Fibroblast of villous mesenchyme (primary cell): ENCODE data around the gene COA1. TPM values are rescaled to one million over a fixed set of nuclear protein-coding genes. Genes with fewer than 3 reads are reported as not detected.

Source experiments
- DNase-seq: peaks from one replicate; pipeline ENCODE4 v3.0.0-alpha.2; 2010; ENCODE audit warnings: low read depth
- H3K4me3 ChIP-seq: 2 replicates; pipeline ENCODE4 v1.5.1; 2011; ENCODE audit warnings: low read depth, mild to moderate bottlenecking, low read length
- CTCF ChIP-seq: IDR thresholded peaks from 2 replicates; pipeline ENCODE4 v1.5.1; 2012; ENCODE audit warnings: low read depth, mild to moderate bottlenecking, low read length; ENCODE audit not compliant: insufficient read depth
- total RNA-seq: library from RNA; depleted of rRNA; stranded (reverse); fragments of >200 nt; gene quantifications from 2 replicates; pipeline ENCODE4 v1.2.3, GENCODE V29; 2012

Gene COA1
- total RNA-seq, 1 donor, result 41.5 TPM

DNA sequence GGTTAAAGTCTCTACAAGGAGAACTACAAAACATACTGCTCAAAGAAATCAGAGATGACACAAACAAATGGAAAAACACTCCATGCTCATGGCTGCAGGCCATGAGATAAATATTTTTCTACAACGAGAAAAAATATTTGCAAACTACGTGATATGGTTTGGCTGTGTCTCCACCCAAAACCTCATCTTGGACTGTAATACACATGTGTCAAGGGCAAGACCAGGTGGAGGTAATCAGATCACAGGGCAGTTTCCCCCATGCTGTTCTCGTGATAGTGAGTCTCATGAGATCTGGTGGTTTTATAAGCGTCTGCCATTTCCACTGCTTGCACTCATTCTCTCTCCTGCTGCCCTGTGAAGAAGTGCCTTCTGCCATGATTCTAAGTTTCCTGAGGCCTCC lies 57.8 kb downstream of the COA1 start:
- H3K4me3 ChIP-seq, result no peak overlapping the region
- no peak for TF ChIP-seq CTCF

GRCh38 chr7:43669286-43670081 lies 59.8 kb downstream of the COA1 start:
- no peak overlapping the region for H3K4me3 ChIP-seq
- DNase-seq, result no peak
- no peak for TF ChIP-seq CTCF

More for the DNA sequence above, 57.8 kb downstream of the COA1 start:
- peak; percentile 32 for DNase-seq

- TF ChIP-seq CTCF, result no peak
- H3K4me3 ChIP-seq, result no peak overlapping the region
- DNase-seq, result no peak
Observed at GRCh38 chr7:43668035-43668434, 61.3 kb downstream of the COA1 start.

- no peak overlapping the region for H3K4me3 ChIP-seq
- peak; percentile 60 for DNase-seq
- TF ChIP-seq CTCF, result no peak
Observed at GRCh38 chr7:43666938-43667337, 62.4 kb downstream of the COA1 start.

DNA sequence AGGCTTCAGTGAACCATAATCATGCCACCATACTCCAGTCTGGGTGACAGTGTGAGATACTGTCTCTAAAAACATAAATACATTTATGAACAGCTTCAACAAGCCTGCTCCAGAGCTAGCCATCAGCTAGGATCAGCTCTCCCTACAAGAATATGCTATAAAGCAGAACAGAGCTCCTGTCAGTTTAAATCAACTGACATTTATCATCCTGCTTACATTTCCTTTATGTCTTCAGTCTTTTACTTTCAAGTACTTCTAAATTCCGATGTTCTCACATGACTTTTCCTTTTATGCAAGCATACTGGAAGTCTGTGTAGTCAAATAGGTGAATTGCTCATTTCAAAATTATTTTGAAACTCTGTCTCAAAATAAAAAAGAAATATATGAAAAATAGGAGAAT lies 64.6 kb downstream of the COA1 start:
- no peak for TF ChIP-seq CTCF
- no peak for DNase-seq
- H3K4me3 ChIP-seq, result no peak overlapping the region

GRCh38 chr7:43660141-43660540 lies 69.2 kb downstream of the COA1 start:
- H3K4me3 ChIP-seq, result no peak overlapping the region
- no peak for DNase-seq
- no peak for TF ChIP-seq CTCF

DNA sequence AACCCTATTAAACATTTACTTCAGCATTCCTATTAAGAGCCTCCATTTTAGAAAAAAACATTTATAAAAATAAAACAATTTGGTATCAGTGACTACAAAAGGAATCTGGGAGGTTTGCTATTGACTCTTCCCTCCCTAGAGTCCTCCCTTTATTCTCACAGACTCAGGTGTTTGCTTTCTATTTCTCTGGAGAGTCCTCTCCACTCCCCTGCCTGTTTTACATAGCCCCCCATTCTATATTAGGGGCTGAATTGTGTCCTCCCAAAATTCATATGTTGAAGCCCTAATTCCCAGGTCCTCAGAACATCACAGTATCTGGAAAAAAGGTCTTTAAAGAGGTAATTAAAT lies 69.8 kb downstream of the COA1 start:
- no peak for DNase-seq
- TF ChIP-seq CTCF, result no peak
- no peak overlapping the region for H3K4me3 ChIP-seq
